ENCODE results near the gene ANTXR1.

GRCh38 chr2:69181806-69182427 is 168.9 kb downstream of the ANTXR1 start:
- TF ChIP-seq CTCF (conservative IDR thresholded peaks at IDR 0.05 in 1 of 2, IDR thresholded peaks at IDR 0.05 in 1 of 2; ENCODE audit: low read depth in 1 of 2, low read length in 2 of 2), result no peak
- TF ChIP-seq EZH2 (IDR thresholded peaks at IDR 0.05; ENCODE audit: low read length, missing control alignments), result no peak
